Astrocyte (in vitro differentiated cells and primary cell): ENCODE results near the gene MYNN. TPM values are rescaled to one million over a fixed set of nuclear protein-coding genes. Genes with fewer than 3 reads are reported as not detected.

Experiments
- DNase-seq: peaks from one replicate; pipeline ENCODE4 v3.0.0-alpha.2; 2010; ENCODE audit warnings: low read depth
- FAIRE-seq: peaks from 2 replicates; lab custom pipeline; 2011; peaks lifted over from hg19 to GRCh38; lab: Jason Lieb, UNC
- H2AFZ ChIP-seq: 2 replicates; pipeline ENCODE4 v1.6.0; 2012; ENCODE audit warnings: low read depth, low read length, inconsistent platforms
- H3K27ac ChIP-seq: 2 replicates; pipeline ENCODE4 v1.5.1; 2011; ENCODE audit warnings: low read depth, low read length, inconsistent platforms
- H3K27me3 ChIP-seq: 2 replicates; pipeline ENCODE4 v1.6.0; 2011; ENCODE audit warnings: low read length, inconsistent platforms; ENCODE audit not compliant: insufficient read depth
- H3K36me3 ChIP-seq: 2 replicates; pipeline ENCODE4 v1.5.1; 2011; ENCODE audit warnings: low read length, inconsistent platforms; ENCODE audit not compliant: insufficient read depth
- H3K4me1 ChIP-seq: 2 replicates; pipeline ENCODE4 v1.5.1; 2011; ENCODE audit warnings: low read length, inconsistent platforms; ENCODE audit not compliant: insufficient read depth
- H3K4me2 ChIP-seq: 2 replicates; pipeline ENCODE4 v1.6.0; 2012; ENCODE audit warnings: low read length, inconsistent platforms
- H3K4me3 ChIP-seq: 2 replicates; pipeline ENCODE4 v1.5.1; 2011; ENCODE audit warnings: low read depth, mild to moderate bottlenecking, low read length, inconsistent platforms; ENCODE audit not compliant: insufficient read depth
- H3K79me2 ChIP-seq: 2 replicates; pipeline ENCODE4 v1.6.0; 2012; ENCODE audit warnings: mild to moderate bottlenecking, low read length, inconsistent platforms; ENCODE audit not compliant: insufficient read depth
- H3K9ac ChIP-seq: 2 replicates; pipeline ENCODE4 v1.6.0; 2012; ENCODE audit warnings: mild to moderate bottlenecking, low read length, inconsistent platforms
- H3K9me3 ChIP-seq: 2 replicates; pipeline ENCODE4 v1.5.1; 2012; ENCODE audit warnings: low read depth, mild to moderate bottlenecking, low read length, inconsistent platforms; ENCODE audit not compliant: insufficient read depth
- H4K20me1 ChIP-seq: 2 replicates; pipeline ENCODE4 v1.6.0; 2012; ENCODE audit warnings: low read length, inconsistent platforms; ENCODE audit not compliant: insufficient read depth
- H3K27ac Mint-ChIP-seq: one replicate; pipeline ENCODE4 v1.8.0; 2021; ENCODE audit warnings: mild to moderate bottlenecking, mixed read lengths; ENCODE audit not compliant: unreplicated experiment
- H3K27me3 Mint-ChIP-seq: one replicate; pipeline ENCODE4 v1.8.0; 2021; ENCODE audit warnings: low read depth, mixed read lengths; ENCODE audit not compliant: unreplicated experiment
- H3K36me3 Mint-ChIP-seq: one replicate; pipeline ENCODE4 v1.8.0; 2021; ENCODE audit warnings: low read depth, mixed read lengths; ENCODE audit not compliant: unreplicated experiment
- H3K4me1 Mint-ChIP-seq: one replicate; pipeline ENCODE4 v1.8.0; 2021; ENCODE audit warnings: low read depth, mixed read lengths; ENCODE audit not compliant: unreplicated experiment
- H3K4me3 Mint-ChIP-seq: one replicate; pipeline ENCODE4 v1.8.0; 2021; ENCODE audit warnings: mild to moderate bottlenecking, moderate library complexity, mixed read lengths; ENCODE audit not compliant: unreplicated experiment
- H3K9me3 Mint-ChIP-seq: one replicate; pipeline ENCODE4 v1.8.0; 2021; ENCODE audit warnings: mild to moderate bottlenecking, mixed read lengths; ENCODE audit not compliant: unreplicated experiment
- EZH2 ChIP-seq: IDR thresholded peaks from 2 replicates; pipeline ENCODE4 v1.6.1; 2012; ENCODE audit warnings: mild to moderate bottlenecking, low read length, inconsistent platforms; ENCODE audit not compliant: insufficient read depth
- total RNA-seq: library from RNA; stranded (reverse); gene quantifications from 2 replicates; pipeline ENCODE4 v1.2.1, GENCODE V29; 2021
- TF ChIP-seq, protein P1 (sequence below): IDR thresholded peaks from 2 replicates; pipeline ENCODE4 v1.5.1; 2011; ENCODE audit warnings: low read depth, mild to moderate bottlenecking, inconsistent platforms, low read length, moderate library complexity; ENCODE audit not compliant: insufficient read depth

MYNN gene
- total RNA-seq, 1 donor from 2014 or later: 12.9 TPM

DNA sequence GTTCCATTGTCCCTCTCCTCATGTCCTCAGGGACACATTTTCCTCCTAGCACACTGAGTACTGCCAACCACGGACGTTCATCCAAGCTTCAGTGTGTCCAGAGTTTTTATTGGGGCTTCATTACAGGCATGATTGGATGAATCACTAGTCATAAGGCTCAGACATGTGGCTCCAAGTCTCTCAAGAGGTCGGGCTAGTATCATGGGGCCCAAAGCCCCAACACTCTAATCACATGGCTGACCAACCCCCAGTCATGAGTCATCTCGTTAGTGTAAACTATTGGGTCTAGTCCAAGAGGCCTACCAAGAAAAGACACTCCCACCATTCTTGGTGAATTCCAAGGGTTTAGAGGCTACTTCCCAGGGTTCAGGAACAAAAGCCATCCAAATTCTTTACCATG, 12.7 kb upstream of the MYNN start:
- Mint-ChIP-seq H3K4me1 (no peaks in the 10 kb centered on the region), H3K36me3 (peaks cover 5% of the 10 kb centered on the region), H3K27ac (no peak overlapping the region), H3K4me3 (no peak overlapping the region), H3K9me3 (peaks cover 5% of the 10 kb centered on the region), H3K27me3 (peaks cover 7% of the 10 kb centered on the region)
- Histone ChIP-seq H3K4me2 (no peak overlapping the region), H2AFZ (no peak overlapping the region), H3K79me2 (no peaks in the 10 kb centered on the region), H3K9ac (no peak overlapping the region), H3K4me1 (peaks cover 5% of the 10 kb centered on the region), H4K20me1 (no peaks in the 10 kb centered on the region), H3K9me3 (no peaks in the 10 kb centered on the region), H3K4me3 (no peak overlapping the region), H3K36me3 (no peaks in the 10 kb centered on the region), H3K27me3 (no peaks in the 10 kb centered on the region), H3K27ac (no peak overlapping the region)
- FAIRE-seq (no peak), DNase-seq (peak; percentile 26)
- TF ChIP-seq EZH2: no peak
- TF ChIP-seq, protein P1, sequence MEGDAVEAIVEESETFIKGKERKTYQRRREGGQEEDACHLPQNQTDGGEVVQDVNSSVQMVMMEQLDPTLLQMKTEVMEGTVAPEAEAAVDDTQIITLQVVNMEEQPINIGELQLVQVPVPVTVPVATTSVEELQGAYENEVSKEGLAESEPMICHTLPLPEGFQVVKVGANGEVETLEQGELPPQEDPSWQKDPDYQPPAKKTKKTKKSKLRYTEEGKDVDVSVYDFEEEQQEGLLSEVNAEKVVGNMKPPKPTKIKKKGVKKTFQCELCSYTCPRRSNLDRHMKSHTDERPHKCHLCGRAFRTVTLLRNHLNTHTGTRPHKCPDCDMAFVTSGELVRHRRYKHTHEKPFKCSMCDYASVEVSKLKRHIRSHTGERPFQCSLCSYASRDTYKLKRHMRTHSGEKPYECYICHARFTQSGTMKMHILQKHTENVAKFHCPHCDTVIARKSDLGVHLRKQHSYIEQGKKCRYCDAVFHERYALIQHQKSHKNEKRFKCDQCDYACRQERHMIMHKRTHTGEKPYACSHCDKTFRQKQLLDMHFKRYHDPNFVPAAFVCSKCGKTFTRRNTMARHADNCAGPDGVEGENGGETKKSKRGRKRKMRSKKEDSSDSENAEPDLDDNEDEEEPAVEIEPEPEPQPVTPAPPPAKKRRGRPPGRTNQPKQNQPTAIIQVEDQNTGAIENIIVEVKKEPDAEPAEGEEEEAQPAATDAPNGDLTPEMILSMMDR: no peak

DNA sequence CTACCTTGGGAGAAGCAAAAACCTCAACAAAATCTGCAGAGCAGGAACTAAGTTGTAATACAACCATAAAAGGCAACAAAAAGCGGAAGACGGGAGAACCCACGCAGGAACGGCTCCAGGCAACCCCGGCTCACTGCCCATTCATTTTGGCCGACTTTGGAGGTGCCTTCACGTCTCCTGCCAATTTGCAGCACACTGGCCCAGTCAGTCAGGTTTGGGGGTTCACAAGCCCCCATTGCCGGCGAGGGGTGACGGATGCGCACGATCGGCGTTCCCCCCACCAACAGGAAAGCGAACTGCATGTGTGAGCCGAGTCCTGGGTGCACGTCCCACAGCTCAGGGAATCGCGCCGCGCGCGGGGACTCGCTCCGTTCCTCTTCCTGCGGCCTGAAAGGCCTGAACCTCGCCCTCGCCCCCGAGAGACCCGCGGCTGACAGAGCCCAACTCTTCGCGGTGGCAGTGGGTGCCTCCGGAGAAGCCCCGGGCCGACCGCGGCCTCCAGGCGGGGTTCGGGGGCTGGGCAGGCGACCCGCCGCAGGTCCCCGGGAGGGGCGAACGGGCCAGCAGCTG, 8.8 kb upstream of the MYNN start:
- peaks cover 5% of the 10 kb centered on the region for H3K4me1 ChIP-seq
- H3K27ac ChIP-seq: peak overlapping the region; percentile 80
- H3K27ac Mint-ChIP-seq: peak overlapping the region; percentile 80
- peak overlapping the region; percentile 79 for H3K4me3 Mint-ChIP-seq
- FAIRE-seq (no peak), DNase-seq (peak; percentile 52)
- H3K79me2 ChIP-seq: no peaks in the 10 kb centered on the region
- no peaks in the 10 kb centered on the region for H3K9me3 ChIP-seq
- peak overlapping the region; percentile 93 for H3K9ac ChIP-seq
- no peaks in the 10 kb centered on the region for H3K27me3 ChIP-seq
- peaks cover 11% of the 10 kb centered on the region for H3K36me3 Mint-ChIP-seq
- H3K27me3 Mint-ChIP-seq: peaks cover 7% of the 10 kb centered on the region
- no peaks in the 10 kb centered on the region for H3K4me1 Mint-ChIP-seq
- H3K4me3 ChIP-seq: peak overlapping the region; percentile 83
- peaks cover 8% of the 10 kb centered on the region for H3K9me3 Mint-ChIP-seq
- H3K36me3 ChIP-seq: no peaks in the 10 kb centered on the region
- TF ChIP-seq EZH2: no peak
- TF ChIP-seq, protein P1: no peak
- no peaks in the 10 kb centered on the region for H4K20me1 ChIP-seq
- H3K4me2 ChIP-seq: peak overlapping the region; percentile 92
- peak overlapping the region; percentile 82 for H2AFZ ChIP-seq

DNA sequence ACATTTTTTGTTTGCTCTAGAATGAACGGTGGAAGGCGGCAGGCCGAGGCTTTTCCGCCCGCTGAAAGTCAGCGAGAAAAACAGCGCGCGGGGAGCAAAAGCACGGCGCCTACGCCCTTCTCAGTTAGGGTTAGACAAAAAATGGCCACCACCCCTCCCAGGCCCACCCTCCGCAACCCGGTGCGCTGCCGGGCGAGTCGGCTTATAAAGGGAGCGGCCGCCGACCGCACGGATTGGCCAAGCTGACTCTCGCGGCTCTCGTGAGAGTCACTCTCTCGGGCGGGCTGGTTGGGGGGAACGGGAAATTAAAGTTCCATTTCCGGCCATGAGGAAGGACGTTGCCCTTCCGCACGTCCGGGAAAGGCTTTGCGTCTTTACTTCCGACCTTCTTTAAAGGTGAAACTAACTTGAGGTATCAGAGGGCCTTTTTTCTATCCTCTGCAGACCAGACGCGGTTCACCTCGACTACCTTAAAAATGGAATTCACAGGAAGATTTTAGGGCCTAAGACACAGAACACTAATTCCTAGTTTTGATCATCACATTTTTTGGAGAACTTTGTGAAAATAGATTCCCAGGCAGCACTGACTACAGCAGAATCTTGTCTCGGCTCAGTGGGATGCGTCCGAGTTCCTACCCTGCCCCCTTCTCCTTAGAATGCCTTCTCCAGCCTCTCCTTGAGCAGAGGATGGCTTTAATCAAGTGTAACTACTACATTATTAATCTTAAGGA, 8.1 kb upstream of the MYNN start, which contains the start of gene TERC:
Gene TERC, minus strand, starts transcription at position 179 of the 731 bp plus-strand sequence.
- peak within 1 kb of the TSS; percentile 83 for H3K4me3 ChIP-seq
- H3K36me3 Mint-ChIP-seq: peaks cover 11% of the 10 kb centered on the region
- H3K9me3 Mint-ChIP-seq: peaks cover 8% of the 10 kb centered on the region
- H3K36me3 ChIP-seq: no peaks in the 10 kb centered on the region
- peak; percentile 77 for DNase-seq
- no peaks in the 10 kb centered on the region for H3K4me1 Mint-ChIP-seq
- H2AFZ ChIP-seq: peak within 1 kb of the TSS; percentile 82
- H3K27me3 Mint-ChIP-seq: peaks cover 7% of the 10 kb centered on the region
- H3K4me3 Mint-ChIP-seq: peak within 1 kb of the TSS; percentile 79
- FAIRE-seq: no peak
- H3K27ac Mint-ChIP-seq: peak within 1 kb of the TSS; percentile 80
- no peaks in the 10 kb centered on the region for H4K20me1 ChIP-seq
- H3K79me2 ChIP-seq: no peaks in the 10 kb centered on the region
- H3K27ac ChIP-seq: peak within 1 kb of the TSS; percentile 80
- peak within 1 kb of the TSS; percentile 93 for H3K9ac ChIP-seq
- peak within 1 kb of the TSS; percentile 92 for H3K4me2 ChIP-seq
- H3K4me1 ChIP-seq: peaks cover 5% of the 10 kb centered on the region
- H3K27me3 ChIP-seq: no peaks in the 10 kb centered on the region
- H3K9me3 ChIP-seq: no peaks in the 10 kb centered on the region
- TF ChIP-seq EZH2: no peak
- TF ChIP-seq, protein P1: no peak
